Stimulated activated CD4-positive, alpha-beta T cell treated with anti-CD3 and anti-CD28 coated beads, Interleukin-4, amount 100 ng/mL, for 24 hours (primary cell): ENCODE data around the gene GSTM5.
"Not testable (repeated sequence)": the region's sequence is repeated elsewhere in the genome, so short reads cannot be mapped to it uniquely, and the experiment has no call there.

Experiments
- DNase-seq: peaks from one replicate; pipeline ENCODE4 v3.0.0-alpha.2; 2020

GSTM5 gene

GRCh38 chr1:109711593-109712320, at the start of gene GSTM5:
GSTM5 (plus strand) TSS chr1:109712251; CDS start chr1:109712313, 62 bp downstream.
- DNase-seq: not testable (repeated sequence)

GRCh38 chr1:109664671-109665070, 47.4 kb upstream of the GSTM5 start:
- no peak for DNase-seq

GRCh38 chr1:109667452-109668122, 44.5 kb upstream of the GSTM5 start, which contains the start of gene GSTM2:
GSTM2 (plus strand) TSS chr1:109668057; CDS start chr1:109668116, 59 bp downstream.
- peak; percentile 85 for DNase-seq

GRCh38 chr1:109668123-109668775, 43.8 kb upstream of the GSTM5 start:
- DNase-seq: no peak

GRCh38 chr1:109669246-109669948, 42.7 kb upstream of the GSTM5 start:
- no peak for DNase-seq

- not testable (repeated sequence) for DNase-seq
These were observed 42.1 kb upstream of the GSTM5 start for GRCh38 chr1:109669949-109670302.

- no peak for DNase-seq
These were observed 41.0 kb upstream of the GSTM5 start for GRCh38 chr1:109671067-109671466.

GRCh38 chr1:109673861-109674260, 38.2 kb upstream of the GSTM5 start:
- not testable (repeated sequence) for DNase-seq

GRCh38 chr1:109676683-109677381, 35.2 kb upstream of the GSTM5 start:
- DNase-seq: not testable (repeated sequence)

GRCh38 chr1:109677459-109677858, 34.6 kb upstream of the GSTM5 start:
- no peak for DNase-seq

- DNase-seq: not testable (repeated sequence)
These were observed 33.4 kb upstream of the GSTM5 start for GRCh38 chr1:109678637-109679036.

GRCh38 chr1:109684777-109685176, 27.3 kb upstream of the GSTM5 start:
- not testable (repeated sequence) for DNase-seq

- not testable (repeated sequence) for DNase-seq
These were observed 26.7 kb upstream of the GSTM5 start for GRCh38 chr1:109685399-109685798.

- DNase-seq: not testable (repeated sequence)
These were observed 26.2 kb upstream of the GSTM5 start for GRCh38 chr1:109685890-109686289.

- DNase-seq: not testable (repeated sequence)
These were observed 24.9 kb upstream of the GSTM5 start for GRCh38 chr1:109687109-109687508.

- peak; percentile 78 for DNase-seq
These were observed 24.2 kb upstream of the GSTM5 start, which contains the start of gene GSTM1 for GRCh38 chr1:109687641-109688499. GSTM1 (plus strand) TSS chr1:109687817; CDS start chr1:109687874, 57 bp downstream.

GRCh38 chr1:109689844-109690405, 22.1 kb upstream of the GSTM5 start:
- DNase-seq: no peak

- DNase-seq: no peak
These were observed 20.3 kb upstream of the GSTM5 start for GRCh38 chr1:109691759-109692158.

- not testable (repeated sequence) for DNase-seq
These were observed 17.7 kb upstream of the GSTM5 start for GRCh38 chr1:109694400-109694799.

- DNase-seq: not testable (repeated sequence)
These were observed 16.9 kb upstream of the GSTM5 start for GRCh38 chr1:109695138-109695537.

GRCh38 chr1:109697066-109697465, 15.0 kb upstream of the GSTM5 start:
- DNase-seq: no peak
